Chondrocyte (in vitro differentiated cells): ENCODE results near the gene COPZ2. TPM values are rescaled to one million over a fixed set of nuclear protein-coding genes. Genes with fewer than 3 reads are reported as not detected.
A peak's percentile ranks its signal among the peaks of the same experiment; 100 is the strongest.

Experiments
- DNase-seq: peaks from one replicate; pipeline ENCODE4 v3.0.0; 2021; ENCODE audit warnings: mixed read lengths, low spot score
- H3K27ac Mint-ChIP-seq: one replicate; pipeline ENCODE4 v1.8.0; 2021; ENCODE audit warnings: mild to moderate bottlenecking, moderate library complexity, mixed read lengths; ENCODE audit not compliant: unreplicated experiment
- H3K27me3 Mint-ChIP-seq: 2 replicates; pipeline ENCODE4 v1.8.0; 2021; ENCODE audit warnings: low read depth, mixed read lengths
- H3K36me3 Mint-ChIP-seq: 2 replicates; pipeline ENCODE4 v1.8.0; 2021; ENCODE audit warnings: low read depth, mixed read lengths
- H3K4me1 Mint-ChIP-seq: 2 replicates; pipeline ENCODE4 v1.8.0; 2021; ENCODE audit warnings: low read depth, mild to moderate bottlenecking, mixed read lengths
- H3K4me3 Mint-ChIP-seq: one replicate; pipeline ENCODE4 v1.8.0; 2021; ENCODE audit warnings: mild to moderate bottlenecking, moderate library complexity, mixed read lengths; ENCODE audit not compliant: unreplicated experiment
- H3K9me3 Mint-ChIP-seq: 2 replicates; pipeline ENCODE4 v1.8.0; 2021; ENCODE audit warnings: low read depth, mixed read lengths
- CTCF ChIP-seq: fragments of 200-600 bp; sonication (generic); IDR thresholded peaks from 2 replicates; pipeline ENCODE4 v1.5.0; 2021; ENCODE audit warnings: antibody characterized with exemption, mild to moderate bottlenecking, moderate library complexity
- total RNA-seq: library from RNA; stranded (reverse); gene quantifications from 3 replicates; pipeline ENCODE4 v1.2.1, GENCODE V29; 2021

The COPZ2 gene
- total RNA-seq, 1 donor from 2014 or later, result 219 TPM

- TF ChIP-seq CTCF, result peak; percentile 98
- H3K4me3 Mint-ChIP-seq, result peak overlapping the region; percentile 77
- no peaks in the 10 kb centered on the region for H3K36me3 Mint-ChIP-seq
- peak; percentile 98 for DNase-seq
- H3K27me3 Mint-ChIP-seq, result no peaks in the 10 kb centered on the region
- peak overlapping the region; percentile 95 for H3K27ac Mint-ChIP-seq
- peaks cover 56% of the 10 kb centered on the region for H3K4me1 Mint-ChIP-seq
- no peaks in the 10 kb centered on the region for H3K9me3 Mint-ChIP-seq
Measured at GRCh38 chr17:48026502-48027321, 10.9 kb downstream of the COPZ2 start.

- no peaks in the 10 kb centered on the region for H3K9me3 Mint-ChIP-seq
- H3K27me3 Mint-ChIP-seq, result no peaks in the 10 kb centered on the region
- H3K4me3 Mint-ChIP-seq, result peak overlapping the region; percentile 77
- peaks cover 49% of the 10 kb centered on the region for H3K4me1 Mint-ChIP-seq
- H3K27ac Mint-ChIP-seq, result peak overlapping the region; percentile 95
- no peaks in the 10 kb centered on the region for H3K36me3 Mint-ChIP-seq
- no peak for DNase-seq
- no peak for TF ChIP-seq CTCF
Measured at GRCh38 chr17:48025904-48026501, 11.6 kb downstream of the COPZ2 start.

DNA sequence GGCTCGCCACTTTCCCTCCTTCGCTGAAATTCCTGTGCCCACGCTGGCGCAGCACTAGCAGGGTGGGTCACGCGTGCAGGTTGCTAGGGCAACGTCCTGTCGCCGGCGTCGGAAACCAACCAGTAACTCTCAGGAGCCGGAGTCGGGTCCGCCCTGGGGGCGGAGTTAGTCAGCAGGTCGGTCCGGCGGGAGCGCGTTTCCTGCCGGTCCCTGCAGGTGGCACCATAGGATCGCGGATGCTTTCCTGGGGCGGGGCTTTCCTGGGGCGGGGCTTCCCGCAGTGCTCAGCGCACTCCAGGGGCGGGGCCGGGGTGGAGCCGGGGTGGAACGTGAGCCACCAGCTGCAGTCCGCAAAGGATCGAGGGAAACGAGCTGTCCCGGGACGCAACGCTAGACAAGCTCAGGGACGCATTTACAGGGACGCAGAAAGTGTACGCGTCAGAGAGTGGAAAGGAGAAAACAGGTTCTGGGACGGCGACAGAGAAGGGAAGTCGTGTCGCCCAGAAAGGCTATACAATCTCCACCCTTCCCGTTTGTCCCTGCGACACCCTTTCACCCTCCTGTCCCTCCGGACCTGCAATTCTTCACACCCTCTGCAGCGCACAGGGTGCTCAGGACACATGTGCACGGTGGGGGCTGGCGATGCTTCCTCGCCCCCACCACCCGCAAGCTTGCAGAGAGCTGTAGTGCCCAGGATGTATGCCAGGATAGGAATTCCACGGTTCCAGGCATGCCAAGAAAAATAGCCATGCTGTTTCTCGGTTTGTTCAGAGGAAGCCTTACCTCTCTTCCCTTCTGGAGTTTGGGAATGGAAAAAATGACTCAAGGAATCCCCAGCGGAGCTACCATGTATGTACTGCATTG, 12.3 kb downstream of the COPZ2 start:
- H3K36me3 Mint-ChIP-seq, result no peaks in the 10 kb centered on the region
- DNase-seq, result peak; percentile 100
- no peaks in the 10 kb centered on the region for H3K27me3 Mint-ChIP-seq
- H3K9me3 Mint-ChIP-seq, result no peaks in the 10 kb centered on the region
- H3K4me1 Mint-ChIP-seq, result peaks cover 41% of the 10 kb centered on the region
- peak overlapping the region; percentile 95 for H3K27ac Mint-ChIP-seq
- TF ChIP-seq CTCF, result peak; percentile 83
- peak overlapping the region; percentile 77 for H3K4me3 Mint-ChIP-seq

DNA sequence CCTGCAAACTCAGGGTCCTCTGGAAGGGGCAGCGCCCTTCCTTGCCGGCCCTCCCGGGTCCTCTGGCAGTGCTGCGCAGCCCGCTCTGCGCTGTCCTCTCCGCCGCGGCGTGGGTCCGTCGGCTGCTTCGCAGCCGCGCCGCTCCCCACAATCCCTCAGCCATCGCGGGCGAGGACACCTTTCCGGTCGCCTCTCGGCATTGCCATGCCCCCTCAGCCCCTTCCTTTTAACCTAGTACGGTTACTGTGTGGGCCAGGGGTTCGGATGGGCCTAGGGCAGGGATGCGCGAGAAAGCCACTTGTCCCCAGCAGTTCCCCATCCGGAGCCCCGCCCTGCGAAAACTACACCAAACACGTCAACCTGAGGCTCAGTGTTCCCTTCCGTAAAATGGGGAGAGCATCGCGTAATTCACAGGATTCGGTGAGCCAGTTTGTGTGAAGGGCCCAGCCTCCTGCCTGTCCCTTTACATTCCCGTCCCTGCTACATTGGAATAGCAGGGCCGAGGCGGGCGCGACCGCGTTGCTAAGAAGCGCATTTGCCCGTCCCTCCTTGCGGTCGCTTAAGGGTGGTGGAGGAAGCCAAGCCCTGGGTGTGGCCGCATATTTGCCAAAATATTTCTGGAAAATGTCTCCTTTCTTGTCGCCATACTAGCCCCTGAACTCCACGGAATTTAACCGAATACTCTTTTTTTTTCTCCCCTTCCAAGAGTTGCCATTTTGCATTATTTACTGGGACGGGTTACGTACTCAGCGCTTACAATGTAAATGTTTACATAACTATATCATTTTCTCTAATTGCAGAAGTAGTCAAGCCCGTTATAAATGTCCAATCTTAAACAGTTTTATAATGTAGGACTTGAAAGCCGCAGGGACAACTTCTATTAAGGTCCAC, 13.2 kb downstream of the COPZ2 start:
- no peaks in the 10 kb centered on the region for H3K9me3 Mint-ChIP-seq
- no peaks in the 10 kb centered on the region for H3K27me3 Mint-ChIP-seq
- H3K4me1 Mint-ChIP-seq, result peaks cover 40% of the 10 kb centered on the region
- H3K36me3 Mint-ChIP-seq, result no peaks in the 10 kb centered on the region
- peak overlapping the region; percentile 95 for H3K27ac Mint-ChIP-seq
- H3K4me3 Mint-ChIP-seq, result peak overlapping the region; percentile 77
- no peak for TF ChIP-seq CTCF
- DNase-seq, result no peak
